Thyroid gland (tissue), 4 donors: Measurements from ENCODE around the gene EPS8. TPM values are rescaled to one million over a fixed set of nuclear protein-coding genes. Genes with fewer than 3 reads are reported as not detected.

ENCODE experiments used
- DNase-seq, 2 donors: peaks; one replicate each; pipeline ENCODE4 v3.0.0-alpha.2; 2019
- H3K27ac ChIP-seq, 3 donors: fragments of 200-600 bp; sonication (generic); 1 replicate in 2 of 3; 2 replicates in 1 of 3; pipeline ENCODE4 v1.5.1; 2016 to 2019; ENCODE audit warnings: mild to moderate bottlenecking in 1 of 3, moderate library complexity in 1 of 3
- H3K27me3 ChIP-seq: fragments of 200-600 bp; sonication (generic); one replicate; pipeline ENCODE4 v1.5.1; 2019
- H3K36me3 ChIP-seq, 2 donors: fragments of 200-600 bp; sonication (generic); one replicate each; pipeline ENCODE4 v1.5.1; 2016 to 2019
- H3K4me1 ChIP-seq, 2 donors: fragments of 200-600 bp; sonication (generic); one replicate each; pipeline ENCODE4 v1.5.1; 2017 to 2019
- H3K4me3 ChIP-seq, 3 donors: fragments of 200-600 bp; sonication (generic); replicated peaks in 1 of 3; 1 replicate in 2 of 3; 2 replicates in 1 of 3; pipeline ENCODE4 v1.5.1; 2016; ENCODE audit warnings: mild to moderate bottlenecking in 1 of 3
- H3K9me3 ChIP-seq: fragments of 200-600 bp; sonication (generic); one replicate; pipeline ENCODE4 v1.5.1; 2017
- CTCF ChIP-seq, 6 experiments: fragments of 200-600 bp in 3 of 6; fragments of 450-650 bp in 3 of 6; sonication (generic) in 3 of 6; IDR thresholded peaks; one replicate each; pipeline ENCODE4 v1.5.1; 2016 to 2019; ENCODE audit warnings: antibody characterized with exemption in 6 of 6, mild to moderate bottlenecking in 2 of 6, inconsistent platforms in 1 of 6, moderate library complexity in 1 of 6
- POLR2A ChIP-seq, 2 donors: fragments of 450-650 bp; IDR thresholded peaks; one replicate each; pipeline ENCODE4 v1.6.1; 2017; ENCODE audit warnings: antibody characterized with exemption in 2 of 2, mild to moderate bottlenecking in 2 of 2, moderate library complexity in 1 of 2
- WGBS, 2 donors: methylation state at CpG; one replicate each; pipeline ENCODE4 v1.1.5; 2017; 5-methylcytosine and 5-hydroxymethylcytosine counted together
- intact Hi-C: fragments of 100-400 bp; cut with DNase I; formaldehyde crosslinking; loops from one replicate; pipeline ENCODE4 v1.15.1; 2023
- total RNA-seq, 4 donors: library from RNA; depleted of rRNA; stranded (reverse); fragments of >200 nt; gene quantifications; one replicate each; pipeline ENCODE4 v1.2.3, GENCODE V29; 2016

The EPS8 gene
- total RNA-seq, 4 donors from 2014 or later: 78.0 to 127 (median 110) TPM

GRCh38 chr12:15688838-15689625 lies 100.2 kb downstream of the EPS8 start:
- intact Hi-C loops: no loop called here
- H3K27me3 ChIP-seq: no peaks in the 10 kb centered on the region
- H3K9me3 ChIP-seq: no peaks in the 10 kb centered on the region
- no peak overlapping the region for H3K4me3 ChIP-seq
- DNase-seq: no peak
- TF ChIP-seq CTCF (IDR thresholded peaks at IDR 0.05) (no peak), POLR2A (IDR thresholded peaks at IDR 0.05) (no peak)
- whole genome bisulfite sequencing, 2 donors: 60 to 61% methylated on average over 6 of the region's 6 CpGs
- H3K36me3 ChIP-seq: no peaks in the 10 kb centered on the region
- peak overlapping the region in 2 of 3 donors; percentile 29 to 38 for H3K27ac ChIP-seq
- peaks cover 14 to 22% of the 10 kb centered on the region in 2 donors for H3K4me1 ChIP-seq

GRCh38 chr12:15688202-15688736 lies 100.9 kb downstream of the EPS8 start:
- no peaks in the 10 kb centered on the region for H3K27me3 ChIP-seq
- TF ChIP-seq CTCF (IDR thresholded peaks at IDR 0.05) (no peak), POLR2A (IDR thresholded peaks at IDR 0.05) (no peak)
- intact Hi-C loops: no loop called here
- DNase-seq: peak in 1 of 2 donors; percentile 21
- H3K4me1 ChIP-seq: peaks cover 14 to 22% of the 10 kb centered on the region in 2 donors
- H3K36me3 ChIP-seq: no peaks in the 10 kb centered on the region
- no peak overlapping the region for H3K4me3 ChIP-seq
- peak overlapping the region in 2 of 3 donors; percentile 29 to 38 for H3K27ac ChIP-seq
- WGBS, 2 donors: 77 to 91% methylated on average over 8 of the region's 8 CpGs
- H3K9me3 ChIP-seq: no peaks in the 10 kb centered on the region

DNA sequence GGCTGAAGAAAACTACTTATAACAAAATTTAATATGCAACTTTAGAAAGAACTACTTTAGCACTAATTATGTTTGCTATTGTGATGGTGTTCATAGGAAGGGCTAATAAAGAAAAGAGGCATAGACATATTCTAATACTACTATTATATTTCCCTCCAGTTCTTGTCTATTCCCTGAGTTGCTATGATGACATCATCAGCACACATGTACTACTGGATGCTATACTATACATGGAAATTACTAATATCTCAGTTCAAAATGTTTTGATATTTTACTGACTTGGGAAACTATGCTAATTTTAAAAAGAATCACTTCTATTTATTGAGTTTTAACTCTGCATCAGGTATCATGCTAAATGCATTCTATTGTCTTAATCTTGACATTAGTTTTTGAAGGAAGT lies 101.6 kb downstream of the EPS8 start:
- no peak overlapping the region for H3K4me3 ChIP-seq
- H3K27me3 ChIP-seq: no peaks in the 10 kb centered on the region
- H3K36me3 ChIP-seq: no peaks in the 10 kb centered on the region
- no peak overlapping the region for H3K27ac ChIP-seq
- no peaks in the 10 kb centered on the region for H3K9me3 ChIP-seq
- no peak for DNase-seq
- no peak for TF ChIP-seq POLR2A (IDR thresholded peaks at IDR 0.05)
- TF ChIP-seq CTCF (IDR thresholded peaks at IDR 0.05): no peak
- intact Hi-C loops: no loop called here
- H3K4me1 ChIP-seq: peaks cover 14 to 22% of the 10 kb centered on the region in 2 donors

- WGBS, 2 donors: 89 to 91% methylated on average over 6 of the region's 6 CpGs
- Histone ChIP-seq H3K36me3 (no peaks in the 10 kb centered on the region), H3K9me3 (no peaks in the 10 kb centered on the region), H3K27me3 (no peaks in the 10 kb centered on the region), H3K4me3 (no peak overlapping the region), H3K4me1 (peaks cover 4 to 5% of the 10 kb centered on the region in 2 donors), H3K27ac (no peak overlapping the region)
- no peak for DNase-seq
- intact Hi-C loops: no loop called here
- TF ChIP-seq CTCF (IDR thresholded peaks at IDR 0.05) (no peak), POLR2A (IDR thresholded peaks at IDR 0.05) (no peak)
These were observed 104.1 kb downstream of the EPS8 start for GRCh38 chr12:15684896-15685658.

GRCh38 chr12:15682826-15683225 lies 106.4 kb downstream of the EPS8 start:
- Histone ChIP-seq H3K36me3 (no peaks in the 10 kb centered on the region), H3K4me3 (no peak overlapping the region), H3K9me3 (no peaks in the 10 kb centered on the region), H3K27me3 (no peaks in the 10 kb centered on the region), H3K4me1 (no peaks in the 10 kb centered on the region), H3K27ac (no peak overlapping the region)
- intact Hi-C loops: no loop called here
- TF ChIP-seq CTCF (IDR thresholded peaks at IDR 0.05): no peak
- no peak for TF ChIP-seq POLR2A (IDR thresholded peaks at IDR 0.05)
- no peak for DNase-seq
